K562 (cell line): ENCODE results near the gene HAP1. TPM values are rescaled to one million over a fixed set of nuclear protein-coding genes. Genes with fewer than 3 reads are reported as not detected.
A peak's percentile ranks its signal among the peaks of the same experiment; 100 is the strongest.

Experiments used
- ATAC-seq: fragments of 200-7000 bp; cut with Tn5 transposase; 3 replicates; pipeline ENCODE4 v1.9.1; 2020; ENCODE audit warnings: moderate library complexity
- BruUV-seq: library from RNA; stranded (reverse); fragments of 400-500 nt; replicated peaks from 2 replicates; lab custom pipeline; 2021; lab: Mats Ljungman, UMichigan
- CTCF ChIA-PET: fragments of 300-600 bp; formaldehyde crosslinking; extraction: SDS; loops from one replicate; lab custom pipeline; 2021; ENCODE audit warnings: low intra/inter-chr PET ratio; lab: Yijun Ruan, JAX
- POLR2A ChIA-PET: fragments of 300-600, 350-650 bp; sonication (Branson Sonifier 250); formaldehyde crosslinking; extraction: SDS; loops from one replicate; lab custom pipeline; 2021; ENCODE audit warnings: antibody characterized with exemption, inconsistent platforms; lab: Yijun Ruan, JAX
- DNase-seq, 4 experiments: peaks; one replicate each; pipeline versions ENCODE4 v3.0.0 to v3.0.0-alpha.2; 2011 to 2018; ENCODE audit warnings: low spot score in 3 of 4, mixed read lengths in 3 of 4; ENCODE audit errors: extremely low read depth in 1 of 4
- FAIRE-seq: peaks from 2 replicates; lab custom pipeline; 2011; peaks lifted over from hg19 to GRCh38; lab: Jason Lieb, UNC
- H2AFZ ChIP-seq: 2 replicates; pipeline ENCODE4 v1.6.0; 2011; ENCODE audit warnings: low read depth, low read length, control low read depth, inconsistent platforms
- H3K27ac ChIP-seq: fragments of 200-600 bp; 3 replicates; pipeline ENCODE4 v1.8.0; 2011; ENCODE audit warnings: low read depth, mild to moderate bottlenecking, control low read depth, inconsistent platforms, low read length, moderate library complexity, mixed read lengths; ENCODE audit errors: extremely low read depth
- H3K27me3 ChIP-seq, 2 experiments: fragments of 300-600 bp in 1 of 2; 2 replicates in 1 of 2; 3 replicates in 1 of 2; pipeline versions ENCODE4 v1.6.0 to v1.8.0; 2011; ENCODE audit warnings: inconsistent platforms in 2 of 2, low read length in 2 of 2, mild to moderate bottlenecking in 1 of 2, mixed read lengths in 1 of 2, moderate library complexity in 1 of 2; ENCODE audit not compliant: control insufficient read depth in 2 of 2, insufficient read depth in 2 of 2
- H3K36me3 ChIP-seq: fragments of 300-600 bp; 3 replicates; pipeline ENCODE4 v1.8.0; 2011; ENCODE audit warnings: mild to moderate bottlenecking, low read length, inconsistent platforms; ENCODE audit not compliant: control insufficient read depth, insufficient read depth
- H3K4me1 ChIP-seq, 2 experiments: fragments of 200-600 bp in 1 of 2; replicated peaks in 1 of 2; 2 replicates in 1 of 2; 3 replicates in 1 of 2; pipeline versions ENCODE4 v1.5.1 to v1.8.0; 2011; ENCODE audit warnings: inconsistent platforms in 2 of 2, low read length in 2 of 2, mild to moderate bottlenecking in 1 of 2, mixed read lengths in 1 of 2, moderate library complexity in 1 of 2; ENCODE audit not compliant: control insufficient read depth in 2 of 2, insufficient read depth in 2 of 2
- H3K4me2 ChIP-seq: 2 replicates; pipeline ENCODE4 v1.6.1; 2011; ENCODE audit warnings: low read length, control low read depth, inconsistent platforms, mixed read lengths; ENCODE audit not compliant: insufficient read depth
- H3K4me3 ChIP-seq: fragments of 200-600 bp; sonication (generic), shearing (Covaris generic); 2 replicates; pipeline ENCODE4 v1.5.1; 2016; ENCODE audit warnings: control low read depth, inconsistent platforms
- H3K79me2 ChIP-seq: fragments of 200-600 bp; 3 replicates; pipeline ENCODE4 v1.8.0; 2011; ENCODE audit warnings: low read length, inconsistent platforms; ENCODE audit not compliant: control insufficient read depth, insufficient read depth
- H3K9ac ChIP-seq, 2 experiments: 2 replicates each; pipeline versions ENCODE4 v1.6.0 to v1.6.1; 2011; ENCODE audit warnings: low read depth in 2 of 2, low read length in 2 of 2, control low read depth in 1 of 2, inconsistent platforms in 1 of 2, mild to moderate bottlenecking in 1 of 2, mixed read lengths in 1 of 2; ENCODE audit not compliant: insufficient read depth in 1 of 2
- H3K9me1 ChIP-seq: one replicate; pipeline ENCODE4 v1.6.0; 2011; ENCODE audit warnings: inconsistent platforms, mild to moderate bottlenecking, low read length, moderate library complexity; ENCODE audit not compliant: control insufficient read depth, insufficient read depth
- H3K9me3 ChIP-seq: replicated peaks from 2 replicates; pipeline ENCODE4 v1.5.1; 2011; ENCODE audit warnings: low read depth, low read length, inconsistent platforms; ENCODE audit not compliant: control insufficient read depth, insufficient read depth
- H4K20me1 ChIP-seq: replicated peaks from 2 replicates; pipeline ENCODE4 v1.6.1; 2011; ENCODE audit warnings: low read length, inconsistent platforms, mixed read lengths; ENCODE audit not compliant: control insufficient read depth, insufficient read depth
- CBFA2T3 ChIP-seq: fragments of 450-650 bp; IDR thresholded peaks from 2 replicates; pipeline ENCODE4 v1.6.1; 2017
- FOXJ3 ChIP-seq: sonication (generic); formaldehyde crosslinking; IDR thresholded peaks from 2 replicates; pipeline ENCODE4 v1.4.0; 2020; ENCODE audit warnings: mild to moderate bottlenecking, missing genetic modification reagents
- HNRNPLL ChIP-seq: fragments of 200-400 bp; formaldehyde crosslinking; IDR thresholded peaks from 2 replicates; pipeline ENCODE4 v1.6.1; 2017; ENCODE audit warnings: low read length, low read depth, mild to moderate bottlenecking; ENCODE audit not compliant: poor library complexity, severe bottlenecking
- JUNB ChIP-seq: fragments of 450-650 bp; formaldehyde crosslinking; conservative IDR thresholded peaks from 2 replicates; pipeline ENCODE4 v1.4.0; 2020; ENCODE audit warnings: mild to moderate bottlenecking
- JUND ChIP-seq, 2 experiments: IDR thresholded peaks; 2 replicates in 1 of 2; 3 replicates in 1 of 2; pipeline ENCODE4 v1.6.1; 2011; ENCODE audit warnings: borderline replicate concordance in 2 of 2, low read depth in 2 of 2, low read length in 2 of 2, improper control_type of control experiment in 1 of 2, missing biosample characterization in 1 of 2, missing genetic modification characterization in 1 of 2, missing genetic modification reagents in 1 of 2
- ZNF699 ChIP-seq: fragments of 250-450 bp; sonication (Bioruptor Pico); IDR thresholded peaks from 2 replicates; pipeline ENCODE4 v1.8.0; 2021; ENCODE audit warnings: mild to moderate bottlenecking, moderate library complexity; ENCODE audit not compliant: insufficient replicate concordance
- WGBS: fragments of 100-300 bp; shearing (Covaris generic); methylation state at CpG from one replicate; pipeline ENCODE4 v1.1.6; 2016; ENCODE audit warnings: low coverage, mixed read lengths; ENCODE audit not compliant: insufficient coverage; ENCODE audit errors: missing lambda C conversion rate; 5-methylcytosine and 5-hydroxymethylcytosine counted together
- in situ Hi-C: fragments of 300-500 bp; cut with MboI; formaldehyde crosslinking; loops from 4 replicates; pipeline ENCODE4 v1.15.0; 2018; ENCODE audit warnings: inconsistent platforms, mixed read lengths
- intact Hi-C: fragments of 100-400 bp; cut with micrococcal nuclease; formaldehyde crosslinking; loops from 2 replicates; pipeline ENCODE4 v1.14.2; 2022
- polyA plus RNA-seq, 8 experiments: library from polyadenylated mRNA; depleted of rRNA in 4 of 8; stranded (reverse) in 5 of 8; unstranded in 3 of 8; fragments of >200 nt; fragmentation: Nextera tagmentation in 2 of 8; fragmentation: Illumina TruSeq in 1 of 8; extraction: Ambion mirVana in 2 of 8; extraction: Trizol in 1 of 8; gene quantifications; 2 replicates each; pipeline versions ENCODE4 v1.2.1 to v1.2.3, GENCODE V29; 2011 to 2014; ENCODE audit warnings: inconsistent platforms in 1 of 8, missing spikeins in 1 of 8
- total RNA-seq, 7 experiments: library from RNA; depleted of rRNA in 6 of 7; stranded (reverse); fragments of >200 nt in 6 of 7; fragmentation: Illumina TruSeq in 2 of 7; extraction: Trizol in 2 of 7; gene quantifications; 2 replicates each; pipeline versions ENCODE4 v1.2.1 to v1.2.3, GENCODE V29; 2011 to 2021; ENCODE audit warnings: low replicate concordance in 1 of 7

Gene HAP1
- total and polyA plus RNA-seq, 9 of the 15 experiments (the other 6 are each of a cell fraction or from before 2014, with no cell fraction given), result under 0.01 to 0.09 (median 0.04) TPM; not detected in 6

GRCh38 chr17:41722231-41722630 lies 12.2 kb downstream of the HAP1 start:
- Histone ChIP-seq H3K4me3 (no peak overlapping the region), H3K4me1 (peaks cover 0 to 19% of the 10 kb centered on the region in 2 experiments; a peak in 3 of 5 replicates), H3K9me1 (no peaks in the 10 kb centered on the region), H3K79me2 (no peaks in the 10 kb centered on the region), H3K27me3 (peaks cover 4 to 5% of the 10 kb centered on the region in 2 experiments; a peak in 2 of 5 replicates), H2AFZ (no peak overlapping the region), H3K9me3 (no peaks in the 10 kb centered on the region)
- DNase-seq, result no peak
- POLR2A ChIA-PET, result interaction anchor here (0.6 to 1.7 kb wide), 2 partner anchors 32 to 904 kb away, joined by 3 read pairs; no protein-coding TSS in a partner anchor
- WGBS, result 23% methylated on average over 7 of the region's 7 CpGs
- in situ Hi-C loops, result no loop called here
- TF ChIP-seq ZNF699 (CRISPR knock-in tag), result no peak
- peak; percentile 35; the same call in 1 of the 2 replicates for TF ChIP-seq CBFA2T3
- TF ChIP-seq, all 486 proteins: peak for 1
- no peak overlapping the region for H3K27ac ChIP-seq
- intact Hi-C loops, result no loop called here
- H3K36me3 ChIP-seq, result no peaks in the 10 kb centered on the region
- H3K9ac ChIP-seq, result no peak overlapping the region; a peak in 1 of 4 replicates
- H3K4me2 ChIP-seq, result no peak overlapping the region
- ATAC-seq (no peak), FAIRE-seq (no peak)
- no TSS peak for BruUV-seq
- no peaks in the 10 kb centered on the region for H4K20me1 ChIP-seq
- CTCF ChIA-PET, result no interaction called here

GRCh38 chr17:41718287-41718645 lies 16.2 kb downstream of the HAP1 start:
- in situ Hi-C loops (no loop called here), intact Hi-C loops (no loop called here)
- H3K9ac ChIP-seq, result no peak overlapping the region; a peak in 1 of 4 replicates
- H3K9me1 ChIP-seq, result no peaks in the 10 kb centered on the region
- H4K20me1 ChIP-seq, result no peaks in the 10 kb centered on the region
- FAIRE-seq (no peak), ATAC-seq (no peak), DNase-seq (no peak)
- H3K9me3 ChIP-seq, result no peaks in the 10 kb centered on the region
- no peak overlapping the region for H3K4me3 ChIP-seq
- no TSS peak for BruUV-seq
- POLR2A ChIA-PET, result interaction anchor here (0.8 to 7.8 kb wide), 3 partner anchors 12 to 28 kb away, joined by 3 to 76 read pairs (median 4); partner anchors contain the start of gene EIF1
- H3K4me1 ChIP-seq, result peaks cover 0 to 6% of the 10 kb centered on the region in 2 experiments; a peak in 1 of 5 replicates
- 14% methylated on average over 4 of the region's 5 CpGs for WGBS
- H3K79me2 ChIP-seq, result no peaks in the 10 kb centered on the region
- TF ChIP-seq JUNB (no peak), HNRNPLL (no peak), FOXJ3 (no peak), JUND (IDR thresholded peaks at IDR 0.05; ENCODE audit: borderline replicate concordance, low read depth, low read length) (no peak), JUND (tag; IDR thresholded peaks at IDR 0.05; ENCODE audit: borderline replicate concordance, low read depth, low read length) (no peak)
- H3K4me2 ChIP-seq, result no peak overlapping the region
- H2AFZ ChIP-seq, result no peak overlapping the region
- H3K27ac ChIP-seq, result no peak overlapping the region
- CTCF ChIA-PET, result no interaction called here
- no peaks in the 10 kb centered on the region for H3K36me3 ChIP-seq
- H3K27me3 ChIP-seq, result peaks cover 7 to 11% of the 10 kb centered on the region in 2 experiments; a peak in 4 of 5 replicates
